ENCODE measurements around the gene ZCCHC7.

GRCh38 chr9:37395229-37395628 lies 274.9 kb downstream of the ZCCHC7 start:
- no peak for TF ChIP-seq EZH2 (IDR thresholded peaks at IDR 0.05)
- TF ChIP-seq POLR2AphosphoS5 (IDR thresholded peaks at IDR 0.05; ENCODE audit: low read depth, low read length) = no peak
- TF ChIP-seq ATF3 (IDR thresholded peaks at IDR 0.05) = no peak
- TF ChIP-seq REST (IDR thresholded peaks at IDR 0.05; ENCODE audit: low read depth) = no peak
- TF ChIP-seq, protein P1, sequence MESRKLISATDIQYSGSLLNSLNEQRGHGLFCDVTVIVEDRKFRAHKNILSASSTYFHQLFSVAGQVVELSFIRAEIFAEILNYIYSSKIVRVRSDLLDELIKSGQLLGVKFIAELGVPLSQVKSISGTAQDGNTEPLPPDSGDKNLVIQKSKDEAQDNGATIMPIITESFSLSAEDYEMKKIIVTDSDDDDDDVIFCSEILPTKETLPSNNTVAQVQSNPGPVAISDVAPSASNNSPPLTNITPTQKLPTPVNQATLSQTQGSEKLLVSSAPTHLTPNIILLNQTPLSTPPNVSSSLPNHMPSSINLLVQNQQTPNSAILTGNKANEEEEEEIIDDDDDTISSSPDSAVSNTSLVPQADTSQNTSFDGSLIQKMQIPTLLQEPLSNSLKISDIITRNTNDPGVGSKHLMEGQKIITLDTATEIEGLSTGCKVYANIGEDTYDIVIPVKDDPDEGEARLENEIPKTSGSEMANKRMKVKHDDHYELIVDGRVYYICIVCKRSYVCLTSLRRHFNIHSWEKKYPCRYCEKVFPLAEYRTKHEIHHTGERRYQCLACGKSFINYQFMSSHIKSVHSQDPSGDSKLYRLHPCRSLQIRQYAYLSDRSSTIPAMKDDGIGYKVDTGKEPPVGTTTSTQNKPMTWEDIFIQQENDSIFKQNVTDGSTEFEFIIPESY (IDR thresholded peaks at IDR 0.05; ENCODE audit: extremely low read depth, insufficient replicate concordance, low read length) = no peak
- no peak for TF ChIP-seq SIN3A (IDR thresholded peaks at IDR 0.05; ENCODE audit: low read depth)
- TF ChIP-seq POLR2A (IDR thresholded peaks at IDR 0.05; ENCODE audit: borderline replicate concordance, extremely low read depth, insufficient read depth, insufficient read length) = no peak
- no peak for TF ChIP-seq FOSL1 (IDR thresholded peaks at IDR 0.05; ENCODE audit: low read depth)
- TF ChIP-seq, protein P2, sequence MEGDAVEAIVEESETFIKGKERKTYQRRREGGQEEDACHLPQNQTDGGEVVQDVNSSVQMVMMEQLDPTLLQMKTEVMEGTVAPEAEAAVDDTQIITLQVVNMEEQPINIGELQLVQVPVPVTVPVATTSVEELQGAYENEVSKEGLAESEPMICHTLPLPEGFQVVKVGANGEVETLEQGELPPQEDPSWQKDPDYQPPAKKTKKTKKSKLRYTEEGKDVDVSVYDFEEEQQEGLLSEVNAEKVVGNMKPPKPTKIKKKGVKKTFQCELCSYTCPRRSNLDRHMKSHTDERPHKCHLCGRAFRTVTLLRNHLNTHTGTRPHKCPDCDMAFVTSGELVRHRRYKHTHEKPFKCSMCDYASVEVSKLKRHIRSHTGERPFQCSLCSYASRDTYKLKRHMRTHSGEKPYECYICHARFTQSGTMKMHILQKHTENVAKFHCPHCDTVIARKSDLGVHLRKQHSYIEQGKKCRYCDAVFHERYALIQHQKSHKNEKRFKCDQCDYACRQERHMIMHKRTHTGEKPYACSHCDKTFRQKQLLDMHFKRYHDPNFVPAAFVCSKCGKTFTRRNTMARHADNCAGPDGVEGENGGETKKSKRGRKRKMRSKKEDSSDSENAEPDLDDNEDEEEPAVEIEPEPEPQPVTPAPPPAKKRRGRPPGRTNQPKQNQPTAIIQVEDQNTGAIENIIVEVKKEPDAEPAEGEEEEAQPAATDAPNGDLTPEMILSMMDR (IDR thresholded peaks at IDR 0.05 in 2 of 3, conservative IDR thresholded peaks at IDR 0.05 in 1 of 3; ENCODE audit: borderline replicate concordance in 1 of 3, insufficient read depth in 1 of 3, low read depth in 2 of 3, low read length in 2 of 3) = no peak

Measured in HCT116 (cell line).